Activated T-helper 1 cell treated with anti-CD3 and anti-CD28 coated beads, Interleukin-12 subunit alpha, Interleukin-12 subunit beta, Interleukin-2, Interleukin-4 antibody, amounts not matched to agents 30 ng/mL and 10 ng/mL and 1 ng/mL, durations not matched to agents 14 hours and 24 hours and 36 hours (primary cell): ENCODE measurements around the gene SERF2. TPM values are rescaled to one million over a fixed set of nuclear protein-coding genes. Genes with fewer than 3 reads are reported as not detected.
"Not testable (repeated sequence)": the region's sequence is repeated elsewhere in the genome, so short reads cannot be mapped to it uniquely, and the experiment has no call there.

ENCODE experiments used
- DNase-seq: peaks from one replicate; pipeline ENCODE4 v3.0.0; 2021; ENCODE audit warnings: low spot score
- H3K27ac Mint-ChIP-seq: one replicate; pipeline ENCODE4 v1.8.0; 2021; ENCODE audit warnings: mild to moderate bottlenecking, mixed read lengths
- H3K27me3 Mint-ChIP-seq: one replicate; pipeline ENCODE4 v1.8.0; 2022; ENCODE audit warnings: mild to moderate bottlenecking, moderate library complexity, mixed read lengths; ENCODE audit not compliant: insufficient read depth
- H3K36me3 Mint-ChIP-seq: one replicate; pipeline ENCODE4 v1.8.0; 2021; ENCODE audit warnings: low read depth, mixed read lengths
- H3K4me1 Mint-ChIP-seq: one replicate; pipeline ENCODE4 v1.8.0; 2021; ENCODE audit warnings: low read depth, mixed read lengths
- H3K4me3 Mint-ChIP-seq: one replicate; pipeline ENCODE4 v1.8.0; 2021; ENCODE audit warnings: mild to moderate bottlenecking, moderate library complexity, mixed read lengths
- H3K9me3 Mint-ChIP-seq: one replicate; pipeline ENCODE4 v1.8.0; 2021; ENCODE audit warnings: mixed read lengths
- intact Hi-C: fragments of 100-400 bp; cut with micrococcal nuclease; formaldehyde crosslinking; loops from one replicate; pipeline ENCODE4 v1.15.1; 2024
- total RNA-seq: library from RNA; stranded (reverse); gene quantifications from 2 replicates; pipeline ENCODE4 v1.2.3, GENCODE V29; 2022

Gene SERF2
- total RNA-seq, 1 donor from 2014 or later: 531 TPM

- peaks cover 24% of the 10 kb centered on the region for H3K36me3 Mint-ChIP-seq
- H3K4me3 Mint-ChIP-seq: peak within 1 kb of the TSS; percentile 95
- H3K4me1 Mint-ChIP-seq: peaks cover 50% of the 10 kb centered on the region
- peak within 1 kb of the TSS; percentile 96 for H3K27ac Mint-ChIP-seq
- H3K9me3 Mint-ChIP-seq: peaks cover 5% of the 10 kb centered on the region
- intact Hi-C loops: loop anchor here (5.0 to 10.0 kb wide), 5 partner anchors 312 to 1628 kb away; partner anchors contain the start of genes EIF3J, GOLM2 and MAP1A
- peak; percentile 78 for DNase-seq
- H3K27me3 Mint-ChIP-seq: no peaks in the 10 kb centered on the region
Observed at GRCh38 chr15:43826508-43827341, 34.6 kb downstream of the SERF2 start, which contains the start of gene WDR76. TSS of gene WDR76 (plus strand) at chr15:43827002. CDS start at chr15:43827033, 31 bp downstream.

DNA sequence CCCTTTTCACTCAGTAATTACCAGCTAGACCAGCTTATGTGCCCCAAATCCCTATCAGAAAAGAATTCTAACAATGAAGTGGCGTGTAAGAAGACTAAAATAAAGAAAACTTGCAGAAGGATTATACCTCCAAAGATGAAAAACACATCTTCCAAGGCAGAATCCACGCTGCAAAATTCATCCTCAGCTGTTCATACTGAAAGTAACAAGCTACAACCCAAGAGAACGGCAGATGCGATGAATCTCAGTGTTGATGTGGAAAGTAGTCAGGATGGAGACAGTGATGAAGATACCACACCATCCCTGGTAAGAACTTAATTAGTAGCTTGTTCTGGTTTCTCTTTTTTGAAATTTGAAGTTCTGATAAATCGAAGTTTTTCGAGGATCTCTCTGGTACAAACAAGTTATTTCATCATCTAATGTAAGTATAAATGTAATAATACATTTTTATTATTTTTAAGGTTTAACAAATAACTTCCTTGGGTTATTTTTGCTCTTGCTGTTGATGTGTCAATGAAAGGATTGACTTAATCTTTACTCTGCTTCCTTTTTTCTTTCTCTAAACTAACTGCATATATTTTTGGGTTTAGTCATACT, 36.0 kb downstream of the SERF2 start:
- Mint-ChIP-seq H3K4me3 (peak overlapping the region; percentile 95), H3K36me3 (peaks cover 28% of the 10 kb centered on the region), H3K4me1 (peaks cover 50% of the 10 kb centered on the region), H3K27me3 (no peaks in the 10 kb centered on the region), H3K27ac (peak overlapping the region; percentile 96), H3K9me3 (peaks cover 5% of the 10 kb centered on the region)
- DNase-seq: peak; percentile 17
- intact Hi-C loops: loop anchor here (5.0 to 10.0 kb wide), 5 partner anchors 313 to 1627 kb away; partner anchors contain the start of genes EIF3J, GOLM2 and MAP1A

DNA sequence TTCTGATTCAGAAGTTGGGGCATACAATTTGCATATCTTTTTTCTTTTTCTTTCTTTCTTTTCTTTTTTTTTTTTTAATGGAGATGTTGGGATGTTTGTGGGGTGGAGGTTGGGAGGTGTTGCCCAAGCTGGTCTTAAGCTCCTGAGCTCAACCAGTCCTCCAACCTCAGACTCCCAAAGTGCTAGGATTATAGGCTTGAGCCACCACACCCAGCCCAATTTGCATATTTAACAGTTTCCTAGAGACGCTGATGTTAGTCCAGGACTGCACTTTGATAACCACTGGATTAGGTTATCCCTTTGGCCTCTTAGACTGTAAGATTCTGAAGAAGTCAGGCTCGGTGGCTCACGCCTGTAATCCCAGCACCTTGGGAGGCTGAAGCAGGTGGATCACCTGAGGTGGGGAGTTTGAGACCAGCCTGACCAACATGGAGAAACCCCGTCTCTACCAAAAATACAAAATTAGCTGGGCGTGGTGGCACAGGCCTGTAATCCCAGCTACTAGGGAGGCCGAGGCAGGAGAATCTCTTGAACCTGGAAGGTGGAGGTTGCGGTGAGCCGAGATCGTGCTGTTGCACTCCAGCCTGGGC, 37.9 kb downstream of the SERF2 start:
- Mint-ChIP-seq H3K36me3 (peaks cover 31% of the 10 kb centered on the region), H3K4me1 (peaks cover 43% of the 10 kb centered on the region), H3K4me3 (peak overlapping the region; percentile 95), H3K27ac (peak overlapping the region; percentile 74)
- not testable (repeated sequence) for H3K9me3 Mint-ChIP-seq, DNase-seq, H3K27me3 Mint-ChIP-seq
- intact Hi-C loops: loop anchor here (5.0 to 10.0 kb wide), 5 partner anchors 315 to 1625 kb away; partner anchors contain the start of genes EIF3J, GOLM2 and MAP1A

GRCh38 chr15:43830691-43831275, 38.7 kb downstream of the SERF2 start:
- H3K27ac Mint-ChIP-seq, DNase-seq, intact Hi-C loops, H3K9me3 Mint-ChIP-seq, H3K27me3 Mint-ChIP-seq: not testable (repeated sequence)
- Mint-ChIP-seq H3K4me3 (peak overlapping the region; percentile 19), H3K36me3 (peaks cover 34% of the 10 kb centered on the region), H3K4me1 (peaks cover 43% of the 10 kb centered on the region)

GRCh38 chr15:43831519-43832052, 39.5 kb downstream of the SERF2 start:
- H3K27ac Mint-ChIP-seq, DNase-seq, H3K27me3 Mint-ChIP-seq, intact Hi-C loops, H3K9me3 Mint-ChIP-seq: not testable (repeated sequence)
- H3K4me3 Mint-ChIP-seq: peak overlapping the region; percentile 2
- H3K36me3 Mint-ChIP-seq: peaks cover 41% of the 10 kb centered on the region
- H3K4me1 Mint-ChIP-seq: peaks cover 48% of the 10 kb centered on the region

GRCh38 chr15:43832485-43832884, 40.4 kb downstream of the SERF2 start:
- not testable (repeated sequence) for H3K9me3 Mint-ChIP-seq
- H3K4me3 Mint-ChIP-seq: peak overlapping the region; percentile 45

GRCh38 chr15:43845421-43845820, 53.3 kb downstream of the SERF2 start:
- DNase-seq: no peak
- Mint-ChIP-seq H3K4me1 (no peaks in the 10 kb centered on the region), H3K27me3 (no peaks in the 10 kb centered on the region), H3K9me3 (no peaks in the 10 kb centered on the region), H3K27ac (no peak overlapping the region), H3K36me3 (peaks cover 34% of the 10 kb centered on the region), H3K4me3 (no peak overlapping the region)
- intact Hi-C loops: no loop called here

More at GRCh38 chr15:43832485-43832884, 40.4 kb downstream of the SERF2 start:
- DNase-seq, intact Hi-C loops, H3K27ac Mint-ChIP-seq, H3K27me3 Mint-ChIP-seq: not testable (repeated sequence)
- Mint-ChIP-seq H3K36me3 (peaks cover 45% of the 10 kb centered on the region), H3K4me1 (peaks cover 48% of the 10 kb centered on the region)

Other genes starting within 250 kb of the SERF2 start
- 64.1 and 74.6 TPM in 2 replicates for gene PPIP5K1, start 202.1 kb upstream of the SERF2 start, total RNA-seq
- gene CKMT1B, start 198.3 kb upstream of the SERF2 start, total RNA-seq: 0.44 and 0.86 TPM in 2 replicates
- 0.23 and 0.32 TPM in 2 replicates for gene STRC, start 173.5 kb upstream of the SERF2 start, total RNA-seq
- 8.1 and 8.9 TPM in 2 replicates for gene CATSPER2, start 143.5 kb upstream of the SERF2 start, total RNA-seq
- gene CKMT1A, start 98.5 kb upstream of the SERF2 start, total RNA-seq: 0.15 and 0.16 TPM in 2 replicates
- 299 and 303 TPM in 2 replicates for gene PDIA3, start 45.9 kb upstream of the SERF2 start, total RNA-seq
- gene ELL3, start 15.4 kb upstream of the SERF2 start, total RNA-seq: 0.41 and 0.73 TPM in 2 replicates
- 0.39 and 0.41 TPM in 2 replicates for gene SERINC4, start 7.9 kb downstream of the SERF2 start, total RNA-seq
- gene HYPK, start 8.3 kb downstream of the SERF2 start, total RNA-seq: 22.0 TPM in 2 replicates
- 46.4 and 46.6 TPM in 2 replicates for gene MFAP1, start 32.4 kb downstream of the SERF2 start, total RNA-seq
- gene WDR76, start 34.7 kb downstream of the SERF2 start, total RNA-seq: 71.1 and 75.2 TPM in 2 replicates